Hepatocyte (in vitro differentiated cells): ENCODE results near the gene ASS1.

ENCODE experiments used
- EZH2 ChIP-seq: fragments of 200-600 bp; sonication (generic); IDR thresholded peaks from 2 replicates; pipeline ENCODE4 v1.6.1; 2016; ENCODE audit warnings: antibody characterized with exemption, mild to moderate bottlenecking, borderline replicate concordance
- EZH2phosphoT487 ChIP-seq: fragments of 200-600 bp; sonication (generic); IDR thresholded peaks from one replicate; pipeline ENCODE4 v1.6.1; 2018; ENCODE audit warnings: antibody characterized with exemption, mild to moderate bottlenecking, low read depth, moderate library complexity; ENCODE audit not compliant: unreplicated experiment, severe bottlenecking
- TF ChIP-seq, protein P1 (sequence below): fragments of 200-600 bp; sonication (generic); IDR thresholded peaks from 2 replicates; pipeline ENCODE4 v1.5.1; 2016; ENCODE audit warnings: antibody characterized with exemption, mild to moderate bottlenecking; ENCODE audit not compliant: poor library complexity

- TF ChIP-seq EZH2 (no peak), EZH2phosphoT487 (no peak)
- TF ChIP-seq, protein P1, sequence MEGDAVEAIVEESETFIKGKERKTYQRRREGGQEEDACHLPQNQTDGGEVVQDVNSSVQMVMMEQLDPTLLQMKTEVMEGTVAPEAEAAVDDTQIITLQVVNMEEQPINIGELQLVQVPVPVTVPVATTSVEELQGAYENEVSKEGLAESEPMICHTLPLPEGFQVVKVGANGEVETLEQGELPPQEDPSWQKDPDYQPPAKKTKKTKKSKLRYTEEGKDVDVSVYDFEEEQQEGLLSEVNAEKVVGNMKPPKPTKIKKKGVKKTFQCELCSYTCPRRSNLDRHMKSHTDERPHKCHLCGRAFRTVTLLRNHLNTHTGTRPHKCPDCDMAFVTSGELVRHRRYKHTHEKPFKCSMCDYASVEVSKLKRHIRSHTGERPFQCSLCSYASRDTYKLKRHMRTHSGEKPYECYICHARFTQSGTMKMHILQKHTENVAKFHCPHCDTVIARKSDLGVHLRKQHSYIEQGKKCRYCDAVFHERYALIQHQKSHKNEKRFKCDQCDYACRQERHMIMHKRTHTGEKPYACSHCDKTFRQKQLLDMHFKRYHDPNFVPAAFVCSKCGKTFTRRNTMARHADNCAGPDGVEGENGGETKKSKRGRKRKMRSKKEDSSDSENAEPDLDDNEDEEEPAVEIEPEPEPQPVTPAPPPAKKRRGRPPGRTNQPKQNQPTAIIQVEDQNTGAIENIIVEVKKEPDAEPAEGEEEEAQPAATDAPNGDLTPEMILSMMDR: no peak
These were observed 86.2 kb downstream of the ASS1 start for GRCh38 chr9:130530938-130531337.
